Loucy (cell line): ENCODE data around the gene SMPD2.

Source experiments
- H2AFZ ChIP-seq: fragments of 200-600 bp; sonication (generic); 2 replicates; pipeline ENCODE4 v1.6.0; 2016; ENCODE audit warnings: antibody characterized with exemption, mild to moderate bottlenecking, low read length, moderate library complexity
- H3F3A ChIP-seq: fragments of 200-600 bp; 2 replicates; pipeline ENCODE4 v1.6.0; 2016; ENCODE audit warnings: antibody characterized with exemption, low read depth, mild to moderate bottlenecking
- H3K27me3 ChIP-seq: fragments of 200-600 bp; sonication (generic); 2 replicates; pipeline ENCODE4 v1.6.1; 2014; ENCODE audit warnings: low read length, mild to moderate bottlenecking; ENCODE audit not compliant: insufficient read depth, poor library complexity, severe bottlenecking
- H3K36me3 ChIP-seq: fragments of 200-600 bp; sonication (generic); 2 replicates; pipeline ENCODE4 v1.6.1; 2016; ENCODE audit warnings: low read length; ENCODE audit not compliant: insufficient read depth
- H3K4me1 ChIP-seq: fragments of 200-600 bp; sonication (generic); 2 replicates; pipeline ENCODE4 v1.5.1; 2014; ENCODE audit warnings: low read length, mild to moderate bottlenecking; ENCODE audit not compliant: insufficient read depth, poor library complexity, severe bottlenecking
- H3K4me2 ChIP-seq: fragments of 200-600 bp; sonication (generic); 2 replicates; pipeline ENCODE4 v1.6.0; 2014; ENCODE audit warnings: antibody characterized with exemption, low read length, low read depth, mild to moderate bottlenecking; ENCODE audit not compliant: poor library complexity, severe bottlenecking
- H3K4me3 ChIP-seq: fragments of 200-600 bp; sonication (generic); 2 replicates; pipeline ENCODE4 v1.5.1; 2014; ENCODE audit warnings: low read length, mild to moderate bottlenecking, mixed read lengths; ENCODE audit not compliant: poor library complexity, severe bottlenecking
- H3K79me2 ChIP-seq: fragments of 200-600 bp; sonication (generic); 2 replicates; pipeline ENCODE4 v1.6.1; 2014; ENCODE audit warnings: low read length; ENCODE audit not compliant: insufficient read depth
- H3K9ac ChIP-seq: fragments of 200-600 bp; sonication (generic); 2 replicates; pipeline ENCODE4 v1.6.0; 2014; ENCODE audit warnings: mild to moderate bottlenecking, low read depth, low read length, moderate library complexity; ENCODE audit not compliant: poor library complexity, severe bottlenecking
- H3K9me2 ChIP-seq: fragments of 200-600 bp; sonication (generic); replicated peaks from 2 replicates; pipeline ENCODE4 v1.6.1; 2016; ENCODE audit warnings: low read depth, low read length, mixed read lengths
- H3K9me3 ChIP-seq: fragments of 200-600 bp; sonication (generic); 2 replicates; pipeline ENCODE4 v1.6.1; 2014; ENCODE audit warnings: mild to moderate bottlenecking, antibody characterized with exemption, low read length, low read depth; ENCODE audit not compliant: insufficient read depth
- H4K20me1 ChIP-seq: fragments of 200-600 bp; sonication (generic); 2 replicates; pipeline ENCODE4 v1.6.0; 2014; ENCODE audit warnings: antibody characterized with exemption, low read length, mild to moderate bottlenecking; ENCODE audit not compliant: insufficient read depth, poor library complexity, severe bottlenecking
- EZH2phosphoT487 ChIP-seq: fragments of 200-600 bp; IDR thresholded peaks from 2 replicates; pipeline ENCODE4 v1.6.1; 2018; ENCODE audit warnings: antibody characterized with exemption, mild to moderate bottlenecking, moderate library complexity, borderline replicate concordance
- TF ChIP-seq, protein P1 (sequence below): fragments of 200-600 bp; sonication (generic); conservative IDR thresholded peaks from 2 replicates; pipeline ENCODE4 v1.5.1; 2014; ENCODE audit warnings: mild to moderate bottlenecking, antibody characterized with exemption, low read length

Gene SMPD2

GRCh38 chr6:109446072-109446471, 5.5 kb downstream of the SMPD2 start:
- peaks cover 35% of the 10 kb centered on the region; the same call in 1 of the 2 replicates for H3K36me3 ChIP-seq
- no peak overlapping the region for H3K9ac ChIP-seq
- H2AFZ ChIP-seq, result no peak overlapping the region
- no peaks in the 10 kb centered on the region for H3K9me2 ChIP-seq
- no peaks in the 10 kb centered on the region for H3K9me3 ChIP-seq
- no peak for TF ChIP-seq EZH2phosphoT487
- TF ChIP-seq, protein P1, sequence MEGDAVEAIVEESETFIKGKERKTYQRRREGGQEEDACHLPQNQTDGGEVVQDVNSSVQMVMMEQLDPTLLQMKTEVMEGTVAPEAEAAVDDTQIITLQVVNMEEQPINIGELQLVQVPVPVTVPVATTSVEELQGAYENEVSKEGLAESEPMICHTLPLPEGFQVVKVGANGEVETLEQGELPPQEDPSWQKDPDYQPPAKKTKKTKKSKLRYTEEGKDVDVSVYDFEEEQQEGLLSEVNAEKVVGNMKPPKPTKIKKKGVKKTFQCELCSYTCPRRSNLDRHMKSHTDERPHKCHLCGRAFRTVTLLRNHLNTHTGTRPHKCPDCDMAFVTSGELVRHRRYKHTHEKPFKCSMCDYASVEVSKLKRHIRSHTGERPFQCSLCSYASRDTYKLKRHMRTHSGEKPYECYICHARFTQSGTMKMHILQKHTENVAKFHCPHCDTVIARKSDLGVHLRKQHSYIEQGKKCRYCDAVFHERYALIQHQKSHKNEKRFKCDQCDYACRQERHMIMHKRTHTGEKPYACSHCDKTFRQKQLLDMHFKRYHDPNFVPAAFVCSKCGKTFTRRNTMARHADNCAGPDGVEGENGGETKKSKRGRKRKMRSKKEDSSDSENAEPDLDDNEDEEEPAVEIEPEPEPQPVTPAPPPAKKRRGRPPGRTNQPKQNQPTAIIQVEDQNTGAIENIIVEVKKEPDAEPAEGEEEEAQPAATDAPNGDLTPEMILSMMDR, result no peak
- H3K79me2 ChIP-seq, result peaks cover 34% of the 10 kb centered on the region
- no peaks in the 10 kb centered on the region for H3F3A ChIP-seq
- H3K4me3 ChIP-seq, result no peak overlapping the region
- peaks cover 50% of the 10 kb centered on the region for H3K4me1 ChIP-seq
- no peak overlapping the region for H3K4me2 ChIP-seq
- peaks cover 5% of the 10 kb centered on the region for H4K20me1 ChIP-seq
- H3K27me3 ChIP-seq, result no peaks in the 10 kb centered on the region

DNA sequence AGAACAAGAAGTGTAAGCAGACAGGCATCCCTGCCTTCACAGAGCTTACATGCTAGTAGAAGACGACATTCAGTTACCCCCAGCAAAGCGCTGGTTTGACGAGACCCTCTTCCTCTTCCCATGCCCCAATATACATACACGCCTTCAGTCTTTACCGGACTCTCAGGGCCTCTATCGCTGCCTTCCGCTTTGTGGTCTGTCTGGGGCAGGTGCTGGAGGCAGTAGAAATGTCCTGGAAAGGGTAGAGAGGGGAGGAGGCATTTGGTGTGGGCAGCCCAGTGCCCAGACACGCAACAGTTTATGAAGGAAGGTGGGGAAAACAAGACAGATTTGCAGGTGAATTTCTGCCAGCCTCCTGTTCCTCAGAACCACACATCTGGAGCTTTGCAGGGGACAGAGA, 6.0 kb downstream of the SMPD2 start:
- no peaks in the 10 kb centered on the region for H3F3A ChIP-seq
- TF ChIP-seq EZH2phosphoT487, result no peak
- TF ChIP-seq, protein P1, result no peak
- H3K4me2 ChIP-seq, result no peak overlapping the region
- no peak overlapping the region for H3K9ac ChIP-seq
- H3K36me3 ChIP-seq, result peaks cover 37% of the 10 kb centered on the region; the same call in 1 of the 2 replicates
- H3K27me3 ChIP-seq, result no peaks in the 10 kb centered on the region
- no peak overlapping the region for H3K4me3 ChIP-seq
- H3K79me2 ChIP-seq, result peaks cover 33% of the 10 kb centered on the region
- peaks cover 5% of the 10 kb centered on the region for H4K20me1 ChIP-seq
- H2AFZ ChIP-seq, result no peak overlapping the region
- no peaks in the 10 kb centered on the region for H3K9me3 ChIP-seq
- H3K4me1 ChIP-seq, result peaks cover 45% of the 10 kb centered on the region
- H3K9me2 ChIP-seq, result no peaks in the 10 kb centered on the region

GRCh38 chr6:109447087-109447486, 6.6 kb downstream of the SMPD2 start:
- no peaks in the 10 kb centered on the region for H3F3A ChIP-seq
- H4K20me1 ChIP-seq, result peaks cover 5% of the 10 kb centered on the region
- H3K79me2 ChIP-seq, result peaks cover 33% of the 10 kb centered on the region
- H3K36me3 ChIP-seq, result peaks cover 42% of the 10 kb centered on the region; the same call in 1 of the 2 replicates
- no peak overlapping the region for H3K4me2 ChIP-seq
- no peak for TF ChIP-seq EZH2phosphoT487
- TF ChIP-seq, protein P1, result no peak
- no peaks in the 10 kb centered on the region for H3K9me3 ChIP-seq
- no peaks in the 10 kb centered on the region for H3K9me2 ChIP-seq
- H2AFZ ChIP-seq, result no peak overlapping the region
- no peak overlapping the region for H3K9ac ChIP-seq
- peaks cover 43% of the 10 kb centered on the region for H3K4me1 ChIP-seq
- H3K27me3 ChIP-seq, result no peaks in the 10 kb centered on the region
- H3K4me3 ChIP-seq, result no peak overlapping the region
